ENCODE data around the gene FGGY.
"Not testable (repeated sequence)": the region's sequence is repeated elsewhere in the genome, so short reads cannot be mapped to it uniquely, and the experiment has no call there.

The FGGY gene

DNA sequence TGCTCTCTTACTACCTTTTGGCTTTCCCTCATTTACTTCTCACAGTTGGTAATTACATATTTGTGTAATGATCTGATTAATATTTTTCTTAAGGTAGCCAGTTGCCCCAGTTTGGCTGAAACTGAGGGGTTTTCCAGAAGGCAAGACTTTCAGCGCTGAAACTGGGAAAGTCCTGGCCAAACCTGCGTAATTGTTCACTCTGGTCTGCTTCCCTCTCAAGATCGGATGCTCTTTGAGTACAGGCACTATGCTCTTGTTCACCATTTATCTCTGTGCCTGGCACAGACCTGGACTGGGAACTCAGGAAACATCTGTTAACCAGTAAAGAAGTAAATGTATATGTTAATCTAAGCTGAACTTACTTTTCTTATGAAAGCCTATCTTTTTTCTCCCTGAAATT is 308.3 kb downstream of the FGGY start:
- H3K4me3 ChIP-seq (replicated peaks; ENCODE audit: low read depth, low read length), result no peak overlapping the region
- no peak for TF ChIP-seq CTCF (IDR thresholded peaks at IDR 0.05; ENCODE audit: low read length, missing control alignments)
- no peak for DNase-seq (ENCODE audit: low read depth)

DNA sequence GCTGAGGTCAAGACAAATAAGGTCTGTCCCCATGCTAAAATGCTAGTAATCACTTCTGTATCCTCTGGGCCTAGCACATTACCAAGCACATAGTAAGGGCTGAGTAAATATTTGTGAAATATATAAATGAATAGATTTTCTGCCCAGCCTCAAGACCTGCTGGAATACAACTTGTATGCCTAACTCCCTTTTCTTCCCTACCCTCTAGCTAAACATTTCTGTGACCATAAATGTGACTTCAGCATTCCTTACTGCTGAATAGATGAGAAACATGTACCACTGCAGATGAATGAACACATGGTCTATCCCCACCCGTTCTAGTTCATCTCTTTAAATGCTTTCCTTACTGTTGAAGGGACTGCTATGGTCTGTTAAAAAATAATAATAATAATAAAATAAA is 308.9 kb downstream of the FGGY start:
- DNase-seq (ENCODE audit: low read depth), result no peak
- TF ChIP-seq CTCF (IDR thresholded peaks at IDR 0.05; ENCODE audit: low read length, missing control alignments), result no peak
- no peak overlapping the region for H3K4me3 ChIP-seq (replicated peaks; ENCODE audit: low read depth, low read length)

DNA sequence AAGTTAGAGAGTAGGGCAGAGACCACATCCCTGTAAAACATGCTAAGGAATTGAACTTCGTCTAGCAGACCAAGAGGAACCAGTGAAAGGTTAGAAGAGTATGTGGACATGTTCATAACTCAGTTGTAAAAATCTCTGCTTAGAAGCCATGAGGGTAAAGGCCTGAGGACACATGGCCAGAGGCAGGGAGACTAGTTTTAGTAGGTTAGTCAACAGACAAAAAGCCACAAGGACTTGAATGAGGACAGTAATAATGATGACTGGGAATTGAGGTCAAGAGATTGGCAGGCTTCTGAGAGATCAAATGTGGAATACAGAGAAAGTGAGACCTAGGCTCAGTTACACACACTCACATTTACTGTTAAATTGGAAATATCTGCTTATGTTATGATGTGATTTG is 312.4 kb downstream of the FGGY start:
- H3K4me3 ChIP-seq (replicated peaks; ENCODE audit: low read depth, low read length), result no peak overlapping the region
- TF ChIP-seq CTCF (IDR thresholded peaks at IDR 0.05; ENCODE audit: low read length, missing control alignments), result no peak
- DNase-seq (ENCODE audit: low read depth), result no peak

DNA sequence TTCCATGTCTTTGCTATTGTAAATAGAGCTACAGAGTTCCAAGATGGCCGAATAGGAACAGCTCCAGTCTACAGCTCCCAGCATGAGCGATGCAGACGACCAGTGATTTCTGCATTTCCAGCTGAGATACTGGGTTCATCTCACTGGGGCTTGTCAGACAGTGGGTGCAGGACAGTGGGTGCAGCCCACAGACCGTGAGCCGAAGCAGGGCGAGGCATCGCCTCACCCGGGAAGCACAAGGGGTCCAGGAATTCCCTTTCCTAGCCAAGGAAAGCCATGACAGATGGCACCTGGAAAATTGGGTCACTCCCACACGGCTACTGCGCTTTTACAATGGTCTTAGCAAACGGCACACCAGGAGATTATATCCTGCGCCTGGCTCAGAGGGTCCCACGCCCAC is 313.6 kb downstream of the FGGY start:
- not testable (repeated sequence) for DNase-seq (ENCODE audit: low read depth); H3K4me3 ChIP-seq (replicated peaks; ENCODE audit: low read depth, low read length)

DNA sequence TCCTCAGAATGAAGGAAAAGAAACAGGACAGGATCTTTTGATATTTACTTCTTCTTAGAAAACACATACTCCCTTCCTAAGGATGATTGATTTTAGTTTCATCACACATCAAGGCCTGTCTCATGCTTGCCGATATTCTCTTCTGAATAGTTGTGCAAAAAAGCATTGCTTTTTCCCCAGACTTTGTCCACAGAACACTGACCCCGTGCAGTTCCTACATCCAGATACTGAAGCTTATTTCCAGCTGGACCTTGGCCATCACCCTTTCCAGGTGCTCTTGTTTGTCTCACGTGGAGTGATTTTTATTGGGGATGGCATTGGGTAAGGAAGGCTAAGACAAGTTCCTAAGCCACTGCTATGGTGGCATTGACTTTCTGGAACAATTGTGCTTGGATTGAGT is 320.5 kb downstream of the FGGY start:
- no peak for DNase-seq (ENCODE audit: low read depth)
- TF ChIP-seq CTCF (IDR thresholded peaks at IDR 0.05; ENCODE audit: low read length, missing control alignments), result no peak
- no peak overlapping the region for H3K4me3 ChIP-seq (replicated peaks; ENCODE audit: low read depth, low read length)

- no peak overlapping the region for H3K4me3 ChIP-seq (replicated peaks; ENCODE audit: low read depth, low read length)
- TF ChIP-seq CTCF (IDR thresholded peaks at IDR 0.05; ENCODE audit: low read length, missing control alignments), result no peak
- no peak for DNase-seq (ENCODE audit: low read depth)
Observed at GRCh38 chr1:59619557-59619956, 322.7 kb downstream of the FGGY start.

DNA sequence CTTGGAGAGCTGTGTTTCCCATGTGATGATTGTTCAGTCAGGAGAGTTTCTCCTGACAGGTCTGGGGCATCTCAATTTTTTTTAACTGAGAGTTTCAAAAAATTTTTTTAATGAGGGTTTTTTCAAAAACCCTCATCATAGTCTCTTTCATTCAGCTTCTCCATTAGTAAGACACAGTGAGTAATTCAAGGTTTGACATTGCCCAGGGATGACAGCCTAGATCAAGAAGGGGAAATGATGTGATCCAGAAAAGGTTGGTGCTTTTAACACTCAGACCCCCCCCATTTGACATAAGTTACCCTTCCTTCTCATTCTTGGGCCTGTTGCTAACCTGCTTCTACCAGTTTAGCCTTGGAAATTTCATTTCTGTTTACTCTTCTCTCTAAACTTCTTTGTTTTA is 328.5 kb downstream of the FGGY start:
- DNase-seq (ENCODE audit: low read depth), result no peak
- H3K4me3 ChIP-seq (replicated peaks; ENCODE audit: low read depth, low read length), result no peak overlapping the region
- no peak for TF ChIP-seq CTCF (IDR thresholded peaks at IDR 0.05; ENCODE audit: low read length, missing control alignments)
